Trophoblast cell (in vitro differentiated cells and primary cell): ENCODE measurements around the gene BACH2.

Experiments
- DNase-seq, 2 donors: peaks; one replicate each; pipeline ENCODE4 v3.0.0-alpha.2; 2016
- H2AFZ ChIP-seq: 2 replicates; pipeline ENCODE4 v1.6.1; 2013; ENCODE audit warnings: low read length, moderate library complexity, mild to moderate bottlenecking; ENCODE audit not compliant: insufficient read depth, poor library complexity
- H2AK5ac ChIP-seq: 2 replicates; pipeline ENCODE4 v1.6.1; 2013; ENCODE audit warnings: mild to moderate bottlenecking, low read length
- H2BK120ac ChIP-seq: 2 replicates; pipeline ENCODE4 v1.6.1; 2013; ENCODE audit warnings: low read length, mild to moderate bottlenecking, moderate library complexity; ENCODE audit not compliant: insufficient read depth, poor library complexity
- H2BK12ac ChIP-seq: 2 replicates; pipeline ENCODE4 v1.6.1; 2013; ENCODE audit warnings: mild to moderate bottlenecking, low read length, moderate library complexity
- H2BK5ac ChIP-seq: 2 replicates; pipeline ENCODE4 v1.6.1; 2013; ENCODE audit warnings: low read length, low read depth, moderate library complexity, mild to moderate bottlenecking; ENCODE audit not compliant: poor library complexity
- H3K14ac ChIP-seq: 2 replicates; pipeline ENCODE4 v1.6.1; 2013; ENCODE audit warnings: mild to moderate bottlenecking, low read length
- H3K18ac ChIP-seq: 2 replicates; pipeline ENCODE4 v1.6.1; 2013; ENCODE audit warnings: mild to moderate bottlenecking, low read length
- H3K23ac ChIP-seq: 2 replicates; pipeline ENCODE4 v1.6.1; 2013; ENCODE audit warnings: low read length
- H3K27ac ChIP-seq: 2 replicates; pipeline ENCODE4 v1.5.1; 2013; ENCODE audit warnings: low read depth, mild to moderate bottlenecking, inconsistent platforms, low read length, moderate library complexity
- H3K27me3 ChIP-seq: 2 replicates; pipeline ENCODE4 v1.6.1; 2013; ENCODE audit warnings: inconsistent platforms, mild to moderate bottlenecking, low read length, moderate library complexity; ENCODE audit not compliant: insufficient read depth
- H3K36me3 ChIP-seq, 2 experiments: 1 replicate in 1 of 2; 2 replicates in 1 of 2; pipeline ENCODE4 v1.6.1; 2013; ENCODE audit warnings: low read length in 2 of 2, mild to moderate bottlenecking in 2 of 2, moderate library complexity in 1 of 2; ENCODE audit not compliant: insufficient read depth in 2 of 2, control insufficient read depth in 1 of 2
- H3K4ac ChIP-seq: 2 replicates; pipeline ENCODE4 v1.6.1; 2013; ENCODE audit warnings: low read depth, mild to moderate bottlenecking, low read length, moderate library complexity
- H3K4me1 ChIP-seq, 2 experiments: 1 replicate in 1 of 2; 2 replicates in 1 of 2; pipeline ENCODE4 v1.6.1; 2013; ENCODE audit warnings: low read length in 2 of 2, mild to moderate bottlenecking in 2 of 2, moderate library complexity in 1 of 2; ENCODE audit not compliant: insufficient read depth in 2 of 2, control insufficient read depth in 1 of 2
- H3K4me2 ChIP-seq: 2 replicates; pipeline ENCODE4 v1.6.1; 2013; ENCODE audit warnings: inconsistent platforms, mild to moderate bottlenecking, low read length, moderate library complexity
- H3K4me3 ChIP-seq: 2 replicates; pipeline ENCODE4 v1.5.1; 2013; ENCODE audit warnings: mild to moderate bottlenecking, low read depth, low read length, inconsistent platforms
- H3K79me1 ChIP-seq: one replicate; pipeline ENCODE4 v1.6.1; 2013; ENCODE audit warnings: low read length
- H3K79me2 ChIP-seq: 2 replicates; pipeline ENCODE4 v1.6.1; 2013; ENCODE audit warnings: low read length, mild to moderate bottlenecking; ENCODE audit not compliant: control insufficient read depth, insufficient read depth, poor library complexity
- H3K9ac ChIP-seq: 2 replicates; pipeline ENCODE4 v1.6.1; 2013; ENCODE audit warnings: mild to moderate bottlenecking, low read length
- H3K9me3 ChIP-seq: 2 replicates; pipeline ENCODE4 v1.6.1; 2013; ENCODE audit warnings: low read depth, mild to moderate bottlenecking, control low read depth, inconsistent platforms, low read length; ENCODE audit not compliant: insufficient read depth
- H4K12ac ChIP-seq: 2 replicates; pipeline ENCODE4 v1.6.1; 2013; ENCODE audit warnings: low read depth, mild to moderate bottlenecking, low read length, moderate library complexity
- H4K8ac ChIP-seq: 2 replicates; pipeline ENCODE4 v1.6.1; 2013; ENCODE audit warnings: low read depth, mild to moderate bottlenecking, low read length, moderate library complexity
- H4K91ac ChIP-seq: one replicate; pipeline ENCODE4 v1.6.1; 2013; ENCODE audit warnings: low read depth, mild to moderate bottlenecking, low read length, moderate library complexity
- WGBS: extraction: QIAGEN DNeasy Blood & Tissue Kit; methylation state at CpG from one replicate; pipeline ENCODE4 v1.1.7; 2013; ENCODE audit warnings: missing lambda C conversion rate; ENCODE audit not compliant: insufficient read length, insufficient coverage; ENCODE audit errors: extremely low coverage; 5-methylcytosine and 5-hydroxymethylcytosine counted together

BACH2 gene

GRCh38 chr6:90199900-90200299 lies 96.7 kb downstream of the BACH2 start:
- no peak for DNase-seq
- no peak overlapping the region for H2BK12ac ChIP-seq
- H3K4me2 ChIP-seq = no peak overlapping the region
- no peak overlapping the region for H2BK5ac ChIP-seq
- no peak overlapping the region for H2AK5ac ChIP-seq
- no peaks in the 10 kb centered on the region for H3K79me1 ChIP-seq
- H3K36me3 ChIP-seq = peaks cover 4 to 5% of the 10 kb centered on the region in 2 experiments
- no peak overlapping the region for H4K12ac ChIP-seq
- H3K23ac ChIP-seq = no peak overlapping the region
- no peak overlapping the region for H3K14ac ChIP-seq
- H3K4me1 ChIP-seq = peaks cover 2 to 7% of the 10 kb centered on the region in 2 experiments
- no peaks in the 10 kb centered on the region for H3K79me2 ChIP-seq
- no peak overlapping the region for H3K27ac ChIP-seq
- no CpG with 5 or more reads among the region's 4 CpGs for WGBS
- H3K9ac ChIP-seq = no peak overlapping the region
- H4K91ac ChIP-seq = no peak overlapping the region
- H2BK120ac ChIP-seq = no peak overlapping the region
- no peak overlapping the region for H4K8ac ChIP-seq
- no peak overlapping the region for H3K4ac ChIP-seq
- H3K4me3 ChIP-seq = no peak overlapping the region
- H3K27me3 ChIP-seq = no peaks in the 10 kb centered on the region
- H3K9me3 ChIP-seq = peaks cover 5% of the 10 kb centered on the region
- H3K18ac ChIP-seq = no peak overlapping the region
- H2AFZ ChIP-seq = no peak overlapping the region

- Histone ChIP-seq H3K9ac (no peak overlapping the region), H3K4me1 (peaks cover 2 to 9% of the 10 kb centered on the region in 2 experiments), H2BK120ac (no peak overlapping the region), H3K18ac (no peak overlapping the region), H2AK5ac (no peak overlapping the region), H3K4me2 (no peak overlapping the region), H2BK12ac (no peak overlapping the region), H4K12ac (no peak overlapping the region), H2AFZ (no peak overlapping the region), H4K8ac (no peak overlapping the region), H3K36me3 (peaks cover 4 to 5% of the 10 kb centered on the region in 2 experiments), H4K91ac (no peak overlapping the region), H3K4me3 (no peak overlapping the region), H3K14ac (no peak overlapping the region), H3K9me3 (peaks cover 5% of the 10 kb centered on the region), H3K79me2 (no peaks in the 10 kb centered on the region), H3K27me3 (no peaks in the 10 kb centered on the region), H2BK5ac (no peak overlapping the region), H3K27ac (no peak overlapping the region), H3K23ac (no peak overlapping the region), H3K79me1 (no peaks in the 10 kb centered on the region), H3K4ac (no peak overlapping the region)
- no CpG with 5 or more reads among the region's 6 CpGs for WGBS
- no peak for DNase-seq
Measured at GRCh38 chr6:90198758-90199425, 97.8 kb downstream of the BACH2 start.

DNA sequence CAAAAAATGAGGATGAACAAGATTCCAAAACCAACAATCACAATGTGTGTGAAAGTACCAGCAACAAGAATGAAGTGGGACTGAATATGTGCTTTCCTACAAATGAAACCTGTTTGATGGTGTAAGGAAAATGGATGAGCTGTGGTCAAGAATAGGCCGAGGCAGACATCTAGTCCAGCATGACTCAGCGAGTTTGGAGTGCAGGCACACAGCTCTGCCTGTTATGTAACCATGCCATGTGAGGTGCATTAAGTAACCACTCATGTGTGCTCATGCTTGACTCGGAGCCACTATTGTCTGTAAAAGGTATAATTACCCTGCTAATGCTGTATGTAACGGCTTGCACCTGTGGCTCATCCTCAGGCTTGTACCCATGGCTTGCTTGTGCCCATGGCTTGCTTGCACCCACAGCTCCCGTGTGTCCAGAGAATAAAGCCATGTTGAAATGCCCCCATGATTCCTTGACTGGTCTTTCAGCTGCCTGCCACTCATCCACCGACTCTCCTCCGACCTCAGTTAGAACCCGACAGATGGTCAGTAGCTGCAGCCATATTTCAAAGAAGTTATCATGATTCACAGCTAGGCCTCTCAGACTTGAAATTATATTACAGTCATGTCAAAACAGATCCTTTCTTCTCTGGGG lies 98.7 kb downstream of the BACH2 start:
- peak; percentile 70 to 82 for DNase-seq

GRCh38 chr6:90195094-90195829 lies 101.4 kb downstream of the BACH2 start:
- H3K4me2 ChIP-seq = no peak overlapping the region
- H3K4ac ChIP-seq = no peak overlapping the region
- no peak overlapping the region for H3K18ac ChIP-seq
- H3K36me3 ChIP-seq = peaks cover 4 to 5% of the 10 kb centered on the region in 2 experiments
- no peaks in the 10 kb centered on the region for H3K79me1 ChIP-seq
- no peak overlapping the region for H2AFZ ChIP-seq
- WGBS = no CpG with 5 or more reads among the region's 9 CpGs
- no peak overlapping the region for H3K23ac ChIP-seq
- no peak overlapping the region for H3K27ac ChIP-seq
- no peak overlapping the region for H4K91ac ChIP-seq
- H2BK120ac ChIP-seq = no peak overlapping the region
- H2BK5ac ChIP-seq = no peak overlapping the region
- H4K8ac ChIP-seq = no peak overlapping the region
- H3K4me3 ChIP-seq = no peak overlapping the region
- peaks cover 5% of the 10 kb centered on the region for H3K9me3 ChIP-seq
- peaks cover 2 to 8% of the 10 kb centered on the region in 2 experiments for H3K4me1 ChIP-seq
- no peaks in the 10 kb centered on the region for H3K79me2 ChIP-seq
- H4K12ac ChIP-seq = no peak overlapping the region
- DNase-seq = no peak
- H3K27me3 ChIP-seq = no peaks in the 10 kb centered on the region
- no peak overlapping the region for H2AK5ac ChIP-seq
- H3K14ac ChIP-seq = no peak overlapping the region
- H3K9ac ChIP-seq = no peak overlapping the region
- no peak overlapping the region for H2BK12ac ChIP-seq

More for the DNA sequence above, 98.7 kb downstream of the BACH2 start:
- peaks cover 5% of the 10 kb centered on the region for H3K9me3 ChIP-seq
- no peak overlapping the region for H2AFZ ChIP-seq
- H2BK12ac ChIP-seq = no peak overlapping the region
- H3K23ac ChIP-seq = no peak overlapping the region
- no CpG with 5 or more reads among the region's 8 CpGs for WGBS
- no peak overlapping the region for H2BK120ac ChIP-seq
- no peak overlapping the region for H3K18ac ChIP-seq
- H3K27ac ChIP-seq = no peak overlapping the region
- H3K27me3 ChIP-seq = no peaks in the 10 kb centered on the region
- no peaks in the 10 kb centered on the region for H3K79me1 ChIP-seq
- H3K79me2 ChIP-seq = no peaks in the 10 kb centered on the region
- no peak overlapping the region for H3K14ac ChIP-seq
- peaks cover 4 to 5% of the 10 kb centered on the region in 2 experiments for H3K36me3 ChIP-seq
- H4K91ac ChIP-seq = no peak overlapping the region
- no peak overlapping the region for H3K4ac ChIP-seq
- H2BK5ac ChIP-seq = no peak overlapping the region
- H4K8ac ChIP-seq = no peak overlapping the region
- no peak overlapping the region for H4K12ac ChIP-seq
- no peak overlapping the region for H2AK5ac ChIP-seq
- H3K4me1 ChIP-seq = peaks cover 2 to 8% of the 10 kb centered on the region in 2 experiments
- no peak overlapping the region for H3K4me2 ChIP-seq
- no peak overlapping the region for H3K9ac ChIP-seq
- no peak overlapping the region for H3K4me3 ChIP-seq
